ENCODE data around the gene MYH6.

The MYH6 gene

GRCh38 chr14:23411563-23412525, 3.8 kb upstream of the MYH6 start:
- H3K9me3 Mint-ChIP-seq = no peaks in the 10 kb centered on the region
- H3K4me1 Mint-ChIP-seq (ENCODE audit: low read depth) = peaks cover 6% of the 10 kb centered on the region
- H3K4me3 Mint-ChIP-seq = no peak overlapping the region
- no peaks in the 10 kb centered on the region for H3K27me3 Mint-ChIP-seq (ENCODE audit: low read depth)
- no peak overlapping the region for H3K27ac Mint-ChIP-seq
- H3K36me3 Mint-ChIP-seq (ENCODE audit: low read depth) = no peaks in the 10 kb centered on the region

DNA sequence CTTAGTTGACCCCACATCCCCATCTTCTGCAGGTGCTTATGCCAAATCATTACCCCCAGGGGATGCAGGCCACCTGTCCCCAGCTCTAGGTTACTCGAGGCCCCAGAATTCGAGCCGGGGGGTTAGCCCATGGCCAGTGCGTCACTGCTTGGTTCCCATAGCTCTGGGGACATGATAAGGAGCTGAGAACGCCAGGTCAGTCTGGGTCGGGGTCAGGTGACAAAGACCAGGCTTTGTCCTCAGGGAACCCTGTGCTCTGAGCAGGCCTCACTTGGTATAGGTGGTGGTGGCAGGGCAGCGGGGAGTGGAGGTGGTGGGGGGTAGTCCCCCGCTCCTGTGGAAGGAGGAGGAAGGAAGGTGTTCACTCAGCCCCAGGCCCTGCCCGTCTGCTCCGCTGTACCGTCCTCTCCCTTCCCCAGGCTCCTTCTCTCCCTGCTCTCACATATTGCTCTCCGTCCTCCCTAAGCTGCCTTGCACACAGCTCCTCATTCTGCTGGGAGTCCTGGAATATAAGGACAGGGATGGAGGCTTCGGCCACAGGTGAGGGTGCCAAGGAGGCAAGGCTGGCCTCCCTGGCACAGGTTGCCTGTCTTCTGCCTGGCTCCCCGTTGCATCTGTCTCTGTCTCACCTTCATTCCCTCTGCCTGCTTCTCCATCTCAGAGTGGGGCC, 2.0 kb upstream of the MYH6 start:
- Mint-ChIP-seq H3K36me3 (ENCODE audit: low read depth) (no peaks in the 10 kb centered on the region), H3K27me3 (ENCODE audit: low read depth) (no peaks in the 10 kb centered on the region), H3K27ac (no peak overlapping the region), H3K4me3 (no peak overlapping the region), H3K9me3 (no peaks in the 10 kb centered on the region), H3K4me1 (ENCODE audit: low read depth) (peaks cover 6% of the 10 kb centered on the region)

GRCh38 chr14:23409475-23409874, 1.4 kb upstream of the MYH6 start:
- H3K36me3 Mint-ChIP-seq (ENCODE audit: low read depth) = no peaks in the 10 kb centered on the region
- H3K4me3 Mint-ChIP-seq = no peak overlapping the region
- peak overlapping the region; percentile 39 for H3K27ac Mint-ChIP-seq
- H3K9me3 Mint-ChIP-seq = no peaks in the 10 kb centered on the region
- no peaks in the 10 kb centered on the region for H3K27me3 Mint-ChIP-seq (ENCODE audit: low read depth)
- H3K4me1 Mint-ChIP-seq (ENCODE audit: low read depth) = peaks cover 6% of the 10 kb centered on the region

- no peak overlapping the region for H3K4me3 Mint-ChIP-seq
- H3K27me3 Mint-ChIP-seq (ENCODE audit: low read depth) = no peaks in the 10 kb centered on the region
- H3K27ac Mint-ChIP-seq = no peak overlapping the region
- H3K9me3 Mint-ChIP-seq = no peaks in the 10 kb centered on the region
- H3K36me3 Mint-ChIP-seq (ENCODE audit: low read depth) = no peaks in the 10 kb centered on the region
- H3K4me1 Mint-ChIP-seq (ENCODE audit: low read depth) = peaks cover 6% of the 10 kb centered on the region
Measured at GRCh38 chr14:23408307-23408630, 196 bp upstream of the MYH6 start.

DNA sequence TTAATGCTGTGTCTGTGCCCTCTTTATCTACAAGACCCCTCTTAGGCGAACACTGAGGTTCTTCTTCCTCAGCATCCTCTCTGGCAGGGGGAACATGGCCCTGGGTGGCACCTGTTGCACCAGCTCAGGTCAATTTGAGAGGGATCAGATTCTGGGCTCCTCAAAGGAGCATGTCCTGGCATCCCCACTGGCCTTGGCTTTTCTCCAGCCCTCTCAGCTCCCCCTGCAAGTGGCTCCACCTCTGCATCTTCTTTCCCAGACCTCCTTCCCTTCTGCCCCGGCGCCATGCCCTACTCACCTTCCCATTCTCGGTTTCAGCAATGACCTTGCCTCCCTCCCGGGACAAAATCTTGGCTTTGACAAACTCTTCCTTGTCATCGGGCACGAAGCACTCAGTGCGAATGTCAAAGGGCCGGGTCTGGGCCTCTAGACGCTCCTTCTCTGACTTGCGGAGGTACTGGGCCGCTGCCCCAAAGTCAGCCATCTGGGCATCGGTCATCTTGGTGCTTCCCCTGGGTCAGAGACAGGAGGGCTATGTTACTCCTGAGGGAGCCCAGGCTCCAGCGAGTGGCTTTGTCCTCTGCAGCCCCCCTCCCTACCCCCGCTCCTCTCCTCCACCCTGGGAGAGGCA, 1.2 kb downstream of the MYH6 start:
- Mint-ChIP-seq H3K36me3 (ENCODE audit: low read depth) (no peaks in the 10 kb centered on the region), H3K27me3 (ENCODE audit: low read depth) (no peaks in the 10 kb centered on the region), H3K27ac (no peak overlapping the region), H3K9me3 (no peaks in the 10 kb centered on the region), H3K4me3 (no peak overlapping the region), H3K4me1 (ENCODE audit: low read depth) (peaks cover 6% of the 10 kb centered on the region)

DNA sequence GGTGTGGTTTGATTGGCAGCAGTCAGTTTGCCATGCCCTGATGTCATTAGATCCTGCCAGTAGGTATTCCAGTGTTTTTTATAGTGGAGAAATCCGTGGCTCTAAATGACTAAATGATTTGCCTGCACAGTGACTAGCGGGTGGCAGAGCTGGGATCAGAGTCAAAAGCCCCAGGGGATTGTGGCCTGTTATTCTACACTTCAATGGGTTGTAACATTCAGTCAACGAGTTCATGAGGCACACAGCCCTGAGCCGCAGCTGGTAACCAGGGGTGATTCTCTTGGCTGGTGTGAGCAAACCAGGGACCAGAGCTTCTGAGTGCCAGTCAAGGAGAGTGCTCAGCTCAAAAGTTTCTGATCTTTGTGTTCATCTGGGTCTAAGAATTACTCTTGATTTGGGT, 1.8 kb downstream of the MYH6 start:
- Mint-ChIP-seq H3K4me3 (no peak overlapping the region), H3K27ac (no peak overlapping the region), H3K27me3 (ENCODE audit: low read depth) (peaks cover 4% of the 10 kb centered on the region), H3K36me3 (ENCODE audit: low read depth) (no peaks in the 10 kb centered on the region), H3K9me3 (no peaks in the 10 kb centered on the region), H3K4me1 (ENCODE audit: low read depth) (peaks cover 6% of the 10 kb centered on the region)

- no peak overlapping the region for H3K27ac Mint-ChIP-seq
- no peaks in the 10 kb centered on the region for H3K9me3 Mint-ChIP-seq
- no peaks in the 10 kb centered on the region for H3K36me3 Mint-ChIP-seq (ENCODE audit: low read depth)
- no peak overlapping the region for H3K4me3 Mint-ChIP-seq
- peaks cover 6% of the 10 kb centered on the region for H3K4me1 Mint-ChIP-seq (ENCODE audit: low read depth)
- H3K27me3 Mint-ChIP-seq (ENCODE audit: low read depth) = peaks cover 4% of the 10 kb centered on the region
Measured at GRCh38 chr14:23405516-23406025, 2.5 kb downstream of the MYH6 start.

- H3K36me3 Mint-ChIP-seq (ENCODE audit: low read depth) = no peaks in the 10 kb centered on the region
- no peak overlapping the region for H3K27ac Mint-ChIP-seq
- no peak overlapping the region for H3K4me3 Mint-ChIP-seq
- H3K4me1 Mint-ChIP-seq (ENCODE audit: low read depth) = peaks cover 6% of the 10 kb centered on the region
- peaks cover 4% of the 10 kb centered on the region for H3K27me3 Mint-ChIP-seq (ENCODE audit: low read depth)
- no peaks in the 10 kb centered on the region for H3K9me3 Mint-ChIP-seq
Measured at GRCh38 chr14:23405096-23405495, 3.0 kb downstream of the MYH6 start.

- Mint-ChIP-seq H3K4me1 (ENCODE audit: low read depth) (peaks cover 5% of the 10 kb centered on the region), H3K27ac (no peak overlapping the region), H3K4me3 (no peak overlapping the region)
Measured at GRCh38 chr14:23404331-23404900, 3.7 kb downstream of the MYH6 start.

DNA sequence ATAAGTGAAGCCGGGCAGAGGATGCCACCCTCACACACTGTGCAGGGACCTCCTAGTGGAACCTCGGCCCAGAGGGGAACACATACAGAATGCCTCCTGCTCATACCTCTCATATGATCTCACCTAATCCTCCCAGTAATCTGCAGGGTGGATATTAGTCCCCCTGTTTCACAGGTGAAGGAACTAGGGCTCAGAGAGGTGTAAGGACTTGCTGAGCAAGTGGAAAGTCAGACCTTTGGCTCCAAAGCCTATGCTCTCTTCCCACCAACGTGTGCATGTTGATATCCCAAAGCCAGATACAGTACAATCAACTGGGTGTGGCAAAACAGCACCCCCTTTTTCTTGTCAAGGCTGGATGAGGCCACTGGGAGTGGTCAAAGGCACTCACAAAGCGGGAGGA, 4.2 kb downstream of the MYH6 start:
- Mint-ChIP-seq H3K4me3 (no peak overlapping the region), H3K4me1 (ENCODE audit: low read depth) (peaks cover 2% of the 10 kb centered on the region), H3K27me3 (ENCODE audit: low read depth) (peaks cover 4% of the 10 kb centered on the region), H3K9me3 (no peaks in the 10 kb centered on the region), H3K36me3 (ENCODE audit: low read depth) (no peaks in the 10 kb centered on the region), H3K27ac (no peak overlapping the region)

More at GRCh38 chr14:23404331-23404900, 3.7 kb downstream of the MYH6 start:
- H3K9me3 Mint-ChIP-seq = no peaks in the 10 kb centered on the region
- no peaks in the 10 kb centered on the region for H3K36me3 Mint-ChIP-seq (ENCODE audit: low read depth)
- peaks cover 4% of the 10 kb centered on the region for H3K27me3 Mint-ChIP-seq (ENCODE audit: low read depth)

DNA sequence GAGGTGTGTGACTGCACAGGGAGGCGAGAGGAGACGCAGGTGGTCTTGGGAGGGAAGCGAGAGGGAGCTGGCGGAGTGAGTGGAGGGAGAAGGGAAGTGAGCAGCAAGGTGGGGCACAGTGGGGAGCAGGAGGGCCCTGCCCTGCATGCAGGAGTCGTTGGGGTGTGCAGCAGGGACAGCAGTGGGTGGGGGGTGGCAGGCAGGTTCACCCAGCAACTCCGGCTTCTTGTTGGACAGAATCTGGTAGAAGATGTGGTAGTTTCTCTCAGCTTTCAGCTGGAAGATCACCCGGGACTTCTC, 5.0 kb downstream of the MYH6 start:
- no peak overlapping the region for H3K4me3 Mint-ChIP-seq
- H3K27me3 Mint-ChIP-seq (ENCODE audit: low read depth) = peaks cover 4% of the 10 kb centered on the region
- H3K27ac Mint-ChIP-seq = no peak overlapping the region
- H3K9me3 Mint-ChIP-seq = no peaks in the 10 kb centered on the region
- no peaks in the 10 kb centered on the region for H3K4me1 Mint-ChIP-seq (ENCODE audit: low read depth)
- H3K36me3 Mint-ChIP-seq (ENCODE audit: low read depth) = no peaks in the 10 kb centered on the region

DNA sequence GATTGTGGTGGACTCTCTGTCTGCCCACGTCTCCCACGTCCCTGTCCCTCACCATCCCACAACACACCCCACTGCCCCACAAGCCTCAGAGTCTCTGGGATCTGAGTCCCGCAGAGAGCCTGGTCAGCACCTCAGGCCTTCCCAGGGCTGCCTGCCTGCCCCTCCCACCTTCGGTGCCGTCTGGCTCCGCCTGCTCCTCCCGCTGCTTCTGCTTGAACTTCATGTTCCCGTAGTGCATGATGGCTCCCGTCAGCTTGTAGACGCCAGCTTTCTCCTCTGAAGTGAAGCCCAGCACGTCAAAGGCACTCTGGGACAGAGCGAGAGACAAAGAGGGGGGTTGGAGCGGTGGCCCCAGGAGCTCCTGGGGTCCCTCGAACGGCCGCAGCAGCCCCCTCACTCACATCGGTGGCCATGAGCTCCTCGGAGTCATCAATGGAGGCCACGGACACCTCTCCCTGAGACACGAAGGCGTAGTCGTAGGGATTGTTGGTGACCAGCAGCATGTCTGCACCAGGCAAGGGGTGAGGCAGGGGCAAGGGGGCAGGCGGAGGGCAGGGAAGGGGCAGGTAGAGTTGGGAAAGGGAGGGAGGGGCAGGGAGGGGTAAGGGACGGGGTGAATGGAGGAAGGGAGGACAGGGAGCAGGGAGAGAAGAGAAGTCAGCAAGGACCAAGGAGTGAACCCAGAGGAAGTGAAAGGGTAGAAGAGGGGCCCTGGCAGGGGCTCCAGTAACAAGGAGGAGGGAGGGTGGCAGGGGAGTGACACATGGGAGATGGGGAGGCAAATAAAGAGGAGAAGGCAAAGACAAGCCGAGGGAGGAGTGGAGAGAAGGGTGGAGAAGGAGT, 5.6 kb downstream of the MYH6 start:
- Mint-ChIP-seq H3K9me3 (no peaks in the 10 kb centered on the region), H3K4me3 (no peak overlapping the region), H3K27ac (no peak overlapping the region), H3K36me3 (ENCODE audit: low read depth) (no peaks in the 10 kb centered on the region), H3K4me1 (ENCODE audit: low read depth) (no peaks in the 10 kb centered on the region), H3K27me3 (ENCODE audit: low read depth) (peaks cover 4% of the 10 kb centered on the region)

DNA sequence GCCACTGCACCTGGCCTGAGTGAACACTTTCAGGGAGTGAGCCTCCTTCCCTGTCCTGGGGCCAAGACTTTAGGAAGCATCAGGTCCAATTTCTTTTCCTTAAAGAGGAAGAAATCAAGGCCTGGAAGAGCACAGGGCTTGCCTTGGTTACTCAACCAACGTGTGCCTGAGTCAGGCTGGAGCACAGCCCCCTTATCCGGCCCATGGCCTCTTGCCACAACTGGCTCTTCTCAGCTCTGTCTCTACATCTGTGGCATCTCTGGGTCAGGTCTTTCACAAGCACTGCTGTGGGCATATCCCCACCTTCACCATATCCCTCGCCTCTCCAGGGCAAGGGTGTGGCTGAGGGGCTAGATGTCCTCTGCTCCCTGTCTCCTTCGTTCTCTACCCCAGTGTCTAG, 6.8 kb downstream of the MYH6 start:
- no peak overlapping the region for H3K4me3 Mint-ChIP-seq
- no peak overlapping the region for H3K27ac Mint-ChIP-seq
- H3K4me1 Mint-ChIP-seq (ENCODE audit: low read depth) = no peaks in the 10 kb centered on the region
- no peaks in the 10 kb centered on the region for H3K36me3 Mint-ChIP-seq (ENCODE audit: low read depth)
- H3K27me3 Mint-ChIP-seq (ENCODE audit: low read depth) = peaks cover 4% of the 10 kb centered on the region
- no peaks in the 10 kb centered on the region for H3K9me3 Mint-ChIP-seq
